T-cell (primary cell): Measurements from ENCODE around the gene ADGRB2. TPM values are rescaled to one million over a fixed set of nuclear protein-coding genes. Genes with fewer than 3 reads are reported as not detected.

Source experiments
- ATAC-seq, 4 experiments: fragments of 200-7000 bp in 3 of 4; fragments of 150-1000 bp in 1 of 4; cut with Tn5 transposase; replicated peaks in 1 of 4; 1 replicate in 3 of 4; 2 replicates in 1 of 4; pipeline ENCODE4 v1.10.0; 2021; ENCODE audit warnings: moderate library complexity in 3 of 4, mild to moderate bottlenecking in 2 of 4, moderate number of reproducible peaks in 1 of 4
- CTCF ChIA-PET, 2 donors: fragments of 300-600 bp; sonication (Branson Sonifier 250); formaldehyde crosslinking; loops; one replicate each; lab custom pipeline; 2022; ENCODE audit warnings: antibody characterized with exemption in 2 of 2; lab: Charles Lee
- POLR2A ChIA-PET, 2 donors: fragments of 300-600 bp; sonication (Branson Sonifier 250); formaldehyde crosslinking; loops; one replicate each; lab custom pipeline; 2022; ENCODE audit warnings: antibody characterized with exemption in 2 of 2; lab: Charles Lee
- DNase-seq, 35 experiments: peaks; one replicate each; pipeline versions ENCODE4 v3.0.0 to v3.0.0-alpha.2; 2013 to 2023
- H3K27ac ChIP-seq: one replicate; pipeline ENCODE4 v1.5.1; 2013; ENCODE audit warnings: low read length
- H3K27me3 ChIP-seq, 2 experiments: replicated peaks in 1 of 2; 1 replicate in 1 of 2; 2 replicates in 1 of 2; pipeline versions ENCODE4 v1.6.1 to v1.7.0; 2013; ENCODE audit warnings: low read length in 1 of 2, mixed read lengths in 1 of 2; ENCODE audit not compliant: control insufficient read depth in 2 of 2, insufficient read depth in 2 of 2; ENCODE audit errors: extremely low read depth in 1 of 2
- H3K36me3 ChIP-seq, 2 donors: 1 replicate in 1 of 2; 2 replicates in 1 of 2; pipeline versions ENCODE4 v1.6.1 to v1.7.0; 2013; ENCODE audit warnings: low read length in 1 of 2; ENCODE audit not compliant: control insufficient read depth in 2 of 2, insufficient read depth in 1 of 2; ENCODE audit errors: extremely low read depth in 1 of 2
- H3K4me1 ChIP-seq, 2 experiments: 1 replicate in 1 of 2; 2 replicates in 1 of 2; pipeline versions ENCODE4 v1.6.1 to v1.7.0; 2013; ENCODE audit warnings: low read length in 2 of 2, mixed read lengths in 1 of 2; ENCODE audit not compliant: insufficient read depth in 2 of 2, control insufficient read depth in 1 of 2; ENCODE audit errors: extremely low read depth in 1 of 2
- H3K4me3 ChIP-seq, 2 donors: 1 replicate in 1 of 2; 2 replicates in 1 of 2; pipeline versions ENCODE4 v1.5.1 to v1.7.0; 2013; ENCODE audit warnings: mild to moderate bottlenecking in 2 of 2, low read length in 1 of 2, moderate library complexity in 1 of 2; ENCODE audit not compliant: control insufficient read depth in 1 of 2; ENCODE audit errors: extremely low read depth in 1 of 2
- H3K9me3 ChIP-seq: 2 replicates; pipeline ENCODE4 v1.7.0; 2013
- H3K27ac Mint-ChIP-seq, 2 donors: one replicate each; pipeline ENCODE4 v1.8.0; 2020 to 2021; ENCODE audit warnings: mild to moderate bottlenecking in 2 of 2, mixed read lengths in 2 of 2
- H3K27me3 Mint-ChIP-seq, 2 donors: one replicate each; pipeline ENCODE4 v1.8.0; 2021 to 2022; ENCODE audit warnings: mixed read lengths in 2 of 2
- H3K36me3 Mint-ChIP-seq: one replicate; pipeline ENCODE4 v1.8.0; 2021; ENCODE audit warnings: mixed read lengths
- H3K4me1 Mint-ChIP-seq, 3 donors: one replicate each; pipeline ENCODE4 v1.8.0; 2020 to 2022; ENCODE audit warnings: mixed read lengths in 3 of 3, mild to moderate bottlenecking in 1 of 3
- H3K4me3 Mint-ChIP-seq, 3 donors: one replicate each; pipeline ENCODE4 v1.8.0; 2020 to 2022; ENCODE audit warnings: mild to moderate bottlenecking in 3 of 3, mixed read lengths in 3 of 3, moderate library complexity in 3 of 3
- H3K9me3 Mint-ChIP-seq, 3 donors: one replicate each; pipeline ENCODE4 v1.8.0; 2020 to 2022; ENCODE audit warnings: mixed read lengths in 3 of 3
- WGBS: methylation state at CpG from one replicate; pipeline ENCODE4 v1.1.5; 2013; ENCODE audit warnings: missing lambda C conversion rate; ENCODE audit not compliant: insufficient coverage; 5-methylcytosine and 5-hydroxymethylcytosine counted together
- total RNA-seq, 35 experiments: library from RNA in 6 of 35; stranded (reverse) in 6 of 35; fragments of 120-200 nt in 1 of 35; gene quantifications; one replicate each; pipeline versions ENCODE4 v1.2.1 to v1.2.4 and lab custom pipeline; 2013 to 2026

Gene ADGRB2
- total RNA-seq, 5 donors from 2014 or later (not counting 1 experiment from before 2014, with no cell fraction given) = 0.65 to 3.4 (median 0.98) TPM

- Histone ChIP-seq H3K27ac (no peak overlapping the region), H3K36me3 (no peaks in the 10 kb centered on the region), H3K4me1 (peaks cover under 1 to 55% of the 10 kb centered on the region in 2 experiments), H3K27me3 (peaks cover 0 to 29% of the 10 kb centered on the region in 2 experiments), H3K4me3 (no peak overlapping the region), H3K9me3 (no peaks in the 10 kb centered on the region)
- ChIA-PET POLR2A (no interaction called here), CTCF (interaction anchor here in 1 of 2 donors (1.2 to 1.7 kb wide), 2 partner anchors 43 to 82 kb away, joined by 3 to 6 read pairs; no protein-coding TSS in a partner anchor)
- 79% methylated on average over 13 of the region's 15 CpGs for WGBS
- Mint-ChIP-seq H3K27ac (peak overlapping the region; percentile 28 to 39), H3K36me3 (no peaks in the 10 kb centered on the region), H3K4me1 (peaks cover 12 to 38% (median 20%) of the 10 kb centered on the region in 3 donors), H3K27me3 (peaks cover 3 to 4% of the 10 kb centered on the region in 2 donors), H3K9me3 (no peaks in the 10 kb centered on the region), H3K4me3 (peak overlapping the region in 1 of 3 donors; percentile 11)
- ATAC-seq (no peak), DNase-seq (no peak)
Observed at GRCh38 chr1:31745946-31746670, 18.0 kb downstream of the ADGRB2 start.

DNA sequence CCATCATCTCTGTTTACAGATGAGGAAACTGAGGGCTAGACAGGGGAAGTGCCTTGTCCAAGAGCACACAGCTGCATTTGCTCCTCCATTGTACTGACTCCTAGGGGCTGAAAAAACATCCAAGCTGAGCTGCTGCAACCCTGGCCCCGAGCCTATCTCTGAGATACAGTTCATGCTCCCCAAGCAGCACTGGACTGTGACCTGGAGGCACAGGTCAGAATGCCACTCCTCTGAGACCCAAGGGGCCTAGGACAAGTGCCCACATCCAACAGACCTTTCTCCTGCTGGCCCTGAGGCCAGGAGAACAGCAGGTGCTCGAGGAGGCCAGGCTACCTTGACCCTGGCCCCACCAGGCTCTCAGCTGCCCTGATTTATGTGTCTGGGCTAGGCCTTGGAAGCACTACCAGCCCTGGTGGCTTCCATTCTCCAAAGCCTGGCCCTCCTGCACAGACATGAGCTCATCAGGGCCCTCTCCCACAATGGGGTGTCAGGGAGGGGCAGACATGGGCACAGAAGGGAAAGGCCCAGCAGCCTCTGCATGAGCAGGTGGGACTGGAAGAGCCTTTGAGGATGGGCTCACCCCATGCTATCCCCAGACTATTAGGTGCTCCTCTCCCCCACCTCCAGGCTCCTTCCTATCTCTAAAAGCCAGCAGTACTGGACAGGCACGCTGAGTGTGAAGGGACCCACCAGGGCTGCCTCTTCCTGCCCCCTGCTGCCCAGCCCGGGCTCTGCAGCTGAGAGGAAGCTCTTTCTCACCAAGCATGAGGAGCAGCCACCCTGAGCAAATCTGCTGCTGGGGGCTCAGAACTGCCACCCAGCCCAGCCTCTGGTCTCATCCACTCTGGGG lies 18.8 kb downstream of the ADGRB2 start:
- Mint-ChIP-seq H3K4me1 (peaks cover 5 to 30% (median 12%) of the 10 kb centered on the region in 3 donors), H3K9me3 (no peaks in the 10 kb centered on the region), H3K27me3 (peaks cover 3 to 4% of the 10 kb centered on the region in 2 donors), H3K4me3 (no peak overlapping the region), H3K36me3 (no peaks in the 10 kb centered on the region), H3K27ac (no peak overlapping the region)
- no peaks in the 10 kb centered on the region for H3K9me3 ChIP-seq
- CTCF ChIA-PET = interaction anchor here in 1 of 2 donors (1.2 to 1.7 kb wide), 2 partner anchors 44 to 81 kb away, joined by 3 to 6 read pairs; no protein-coding TSS in a partner anchor
- DNase-seq (peak in 25 of 35 experiments; percentile 16 to 53 (median 35)), ATAC-seq (peak; percentile 62 to 66 (median 64))
- POLR2A ChIA-PET = no interaction called here
- peaks cover 0 to 47% of the 10 kb centered on the region in 2 experiments for H3K4me1 ChIP-seq
- H3K36me3 ChIP-seq = no peaks in the 10 kb centered on the region
- H3K27me3 ChIP-seq = peaks cover 0 to 25% of the 10 kb centered on the region in 2 experiments
- WGBS = 42% methylated on average over 3 of the region's 4 CpGs
- H3K27ac ChIP-seq = no peak overlapping the region
- H3K4me3 ChIP-seq = no peak overlapping the region

DNA sequence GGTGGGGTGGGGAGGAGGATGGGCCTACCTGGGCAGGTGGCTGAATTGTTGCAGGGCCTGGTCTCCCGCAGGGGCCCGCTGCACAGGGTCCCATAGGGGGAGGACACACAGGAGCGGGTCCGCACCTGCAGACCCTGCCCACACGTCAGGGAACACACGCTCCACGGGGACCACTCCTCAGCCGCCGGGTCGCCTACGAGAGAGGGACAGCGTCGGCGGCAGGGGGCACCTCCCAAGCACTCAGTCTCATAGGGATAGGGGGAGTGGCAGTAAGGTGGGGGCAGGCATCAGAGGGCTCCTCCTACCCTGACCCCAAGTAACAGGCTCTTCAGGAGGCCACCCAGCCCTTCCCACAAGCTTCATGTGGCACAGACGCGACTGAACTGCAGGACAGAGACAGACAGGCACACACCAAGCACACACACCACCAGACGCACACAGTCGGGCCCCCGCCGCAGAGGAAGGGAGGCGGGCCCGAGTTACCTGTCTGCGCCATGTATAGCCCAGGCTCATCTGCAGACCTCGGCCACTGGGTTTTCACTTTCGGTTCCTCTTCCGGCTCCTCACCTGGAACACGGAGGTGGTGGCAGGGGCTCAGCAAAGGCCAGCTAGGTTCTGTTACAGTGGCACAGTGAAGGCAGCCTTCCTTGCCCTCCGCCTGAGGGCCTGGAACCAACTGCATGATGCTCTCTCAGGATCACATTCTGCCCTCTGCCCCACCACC lies 19.8 kb downstream of the ADGRB2 start:
- H3K9me3 ChIP-seq = no peaks in the 10 kb centered on the region
- H3K36me3 ChIP-seq = no peaks in the 10 kb centered on the region
- ChIA-PET CTCF (no interaction called here), POLR2A (no interaction called here)
- H3K27ac ChIP-seq = no peak overlapping the region
- peaks cover 0 to 25% of the 10 kb centered on the region in 2 experiments for H3K27me3 ChIP-seq
- H3K4me3 ChIP-seq = no peak overlapping the region
- WGBS = 86% methylated on average over 15 of the region's 28 CpGs
- Mint-ChIP-seq H3K4me1 (peaks cover 10 to 28% (median 18%) of the 10 kb centered on the region in 3 donors), H3K9me3 (no peaks in the 10 kb centered on the region), H3K27me3 (peaks cover 3% of the 10 kb centered on the region in 2 donors), H3K4me3 (peak overlapping the region in 1 of 3 donors; percentile 31), H3K36me3 (no peaks in the 10 kb centered on the region), H3K27ac (no peak overlapping the region)
- peaks cover 2 to 44% of the 10 kb centered on the region in 2 experiments for H3K4me1 ChIP-seq
- DNase-seq (no peak), ATAC-seq (no peak)

DNA sequence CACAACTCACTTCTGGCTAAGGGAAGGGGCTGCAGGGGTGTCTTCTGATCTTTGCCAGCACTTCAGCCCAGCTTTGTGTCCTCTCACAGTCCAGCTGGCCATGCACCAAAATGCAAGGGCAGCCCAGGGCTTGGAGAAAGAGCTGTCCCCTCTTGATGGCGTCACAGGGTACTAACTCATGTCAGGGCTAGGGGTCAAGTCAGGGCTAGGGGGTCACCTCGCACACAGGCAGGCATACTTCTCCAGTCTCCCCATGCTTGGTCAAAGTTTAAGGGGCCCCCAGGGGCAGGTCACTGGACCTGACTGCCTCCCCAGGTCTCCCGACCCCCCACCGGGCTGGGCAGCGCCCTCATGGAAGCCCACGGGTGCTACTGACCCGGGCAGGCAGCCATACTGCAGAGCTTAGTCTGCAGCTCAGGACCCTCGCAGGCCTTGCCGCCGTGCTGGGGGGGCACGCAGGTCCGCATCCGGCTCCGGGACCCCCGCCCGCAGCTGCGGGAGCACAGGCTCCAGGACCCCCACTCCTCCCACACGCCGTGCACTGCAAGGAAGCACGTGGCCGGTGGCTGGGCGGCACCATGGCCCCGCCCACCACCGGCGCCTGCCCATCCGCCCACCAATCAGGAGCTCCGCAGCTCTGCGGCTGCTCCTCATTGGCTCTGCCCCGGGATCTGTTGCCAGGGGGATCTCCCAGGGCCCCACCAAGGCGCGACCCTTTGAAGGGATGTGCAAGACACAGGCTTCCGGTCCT lies 21.5 kb downstream of the ADGRB2 start:
- no peak overlapping the region for H3K4me3 Mint-ChIP-seq
- Histone ChIP-seq H3K4me1 (peaks cover 2 to 44% of the 10 kb centered on the region in 2 experiments), H3K36me3 (no peaks in the 10 kb centered on the region), H3K27ac (no peak overlapping the region), H3K4me3 (no peak overlapping the region), H3K27me3 (peaks cover 0 to 10% of the 10 kb centered on the region in 2 experiments), H3K9me3 (no peaks in the 10 kb centered on the region)
- WGBS = 89% methylated on average over 31 of the region's 32 CpGs
- peaks cover 10 to 31% (median 24%) of the 10 kb centered on the region in 3 donors for H3K4me1 Mint-ChIP-seq
- POLR2A ChIA-PET = no interaction called here
- DNase-seq (no peak), ATAC-seq (no peak)
- no peaks in the 10 kb centered on the region for H3K9me3 Mint-ChIP-seq
- peaks cover 0 to 3% of the 10 kb centered on the region in 2 donors for H3K27me3 Mint-ChIP-seq
- no peaks in the 10 kb centered on the region for H3K36me3 Mint-ChIP-seq
- CTCF ChIA-PET = no interaction called here
- H3K27ac Mint-ChIP-seq = no peak overlapping the region

DNA sequence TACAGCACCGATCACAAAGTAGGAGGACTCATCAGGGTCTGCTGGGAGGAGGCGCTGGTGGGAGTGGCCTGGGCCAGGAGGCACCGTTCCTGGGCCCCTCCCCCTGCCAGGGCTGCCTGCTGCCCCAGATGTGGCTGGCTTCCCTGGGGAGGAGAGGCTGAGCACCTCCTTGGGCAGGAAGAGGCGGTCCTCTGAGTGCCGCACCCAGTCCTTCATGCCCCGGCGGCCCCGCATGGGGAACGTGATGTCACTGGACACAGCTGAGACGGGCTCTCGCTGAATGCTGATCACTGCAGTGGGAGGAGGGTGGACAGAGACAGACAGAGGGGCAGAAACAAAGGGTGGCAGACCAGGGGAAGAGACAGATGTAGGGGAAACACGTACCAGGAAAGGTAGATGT lies 24.8 kb downstream of the ADGRB2 start:
- Mint-ChIP-seq H3K27me3 (no peaks in the 10 kb centered on the region), H3K27ac (peak overlapping the region; percentile 64 to 74), H3K9me3 (no peaks in the 10 kb centered on the region), H3K36me3 (no peaks in the 10 kb centered on the region), H3K4me1 (peaks cover 12 to 17% (median 15%) of the 10 kb centered on the region in 3 donors), H3K4me3 (peak overlapping the region in 2 of 3 donors; percentile 25 to 41)
- ATAC-seq = peak; percentile 65 to 88 (median 77)
- 9% methylated on average over 9 of the region's 12 CpGs for WGBS
- Histone ChIP-seq H3K4me1 (peaks cover 2 to 23% of the 10 kb centered on the region in 2 experiments), H3K4me3 (no peak overlapping the region), H3K36me3 (no peaks in the 10 kb centered on the region), H3K27ac (no peak overlapping the region), H3K27me3 (peaks cover 0 to 5% of the 10 kb centered on the region in 2 experiments), H3K9me3 (no peaks in the 10 kb centered on the region)
- ChIA-PET POLR2A (no interaction called here), CTCF (no interaction called here)
- peak in 15 of 35 experiments; percentile 15 to 44 (median 26) for DNase-seq
